HEK293 (cell line): Measurements from ENCODE around the gene RAD50.

Source experiments
- CTCF ChIA-PET: fragments of 350-600 bp; formaldehyde crosslinking; extraction: SDS; loops from one replicate; lab custom pipeline; 2021; ENCODE audit warnings: antibody characterized with exemption; lab: Yijun Ruan, JAX
- POLR2A ChIA-PET: fragments of 300-600 bp; formaldehyde crosslinking; extraction: SDS; loops from one replicate; lab custom pipeline; 2020; ENCODE audit warnings: antibody characterized with exemption, inconsistent platforms; lab: Yijun Ruan, JAX
- H3K27ac ChIP-seq: fragments of 200-500 bp; sonication (Bioruptor generic); 2 replicates; pipeline ENCODE4 v1.5.1; 2014; ENCODE audit warnings: low read depth, low read length, control low read depth, inconsistent platforms; ENCODE audit errors: extremely low read depth
- H3K36me3 ChIP-seq, 2 experiments: fragments of 200-500 bp in 1 of 2; sonication (Bioruptor generic) in 1 of 2; 1 replicate in 1 of 2; 2 replicates in 1 of 2; pipeline ENCODE4 v1.5.1; 2014 to 2017; ENCODE audit warnings: inconsistent platforms in 2 of 2, low read length in 2 of 2; ENCODE audit not compliant: control insufficient read depth in 2 of 2, insufficient read depth in 1 of 2
- H3K4me1 ChIP-seq: fragments of 200-500 bp; sonication (Bioruptor generic); 2 replicates; pipeline ENCODE4 v1.5.1; 2014; ENCODE audit warnings: mild to moderate bottlenecking, low read length, inconsistent platforms; ENCODE audit not compliant: control insufficient read depth, insufficient read depth
- H3K4me3 ChIP-seq: 2 replicates; pipeline ENCODE4 v1.5.1; 2011; ENCODE audit warnings: low read depth, mild to moderate bottlenecking, control low read depth, low read length, moderate library complexity
- H3K9me3 ChIP-seq: fragments of 200-500 bp; sonication (Bioruptor generic); 2 replicates; pipeline ENCODE4 v1.5.1; 2014; ENCODE audit warnings: low read depth, low read length, inconsistent platforms; ENCODE audit not compliant: control insufficient read depth, insufficient read depth
- CTCF ChIP-seq: fragments of 450-650 bp; formaldehyde crosslinking; IDR thresholded peaks from 2 replicates; pipeline ENCODE4 v1.5.1; 2016; ENCODE audit warnings: missing biosample characterization, missing genetic modification characterization
- HOXC10 ChIP-seq: sonication (generic); formaldehyde crosslinking; IDR thresholded peaks from 2 replicates; pipeline ENCODE4 v1.8.1; 2023; ENCODE audit warnings: mild to moderate bottlenecking, missing genetic modification reagents
- KLF16 ChIP-seq: fragments of 450-650 bp; formaldehyde crosslinking; IDR thresholded peaks from 2 replicates; pipeline ENCODE4 v1.5.1; 2017; ENCODE audit warnings: missing biosample characterization, missing genetic modification characterization
- KLF17 ChIP-seq: fragments of 450-650 bp; formaldehyde crosslinking; IDR thresholded peaks from 2 replicates; pipeline ENCODE4 v1.5.1; 2016; ENCODE audit warnings: missing biosample characterization, missing genetic modification characterization
- PRDM10 ChIP-seq: fragments of 450-650 bp; formaldehyde crosslinking; IDR thresholded peaks from 2 replicates; pipeline ENCODE4 v1.5.1; 2016; ENCODE audit warnings: missing biosample characterization, missing genetic modification characterization
- SCRT2 ChIP-seq: fragments of 450-650 bp; formaldehyde crosslinking; IDR thresholded peaks from 2 replicates; pipeline ENCODE4 v1.5.1; 2016; ENCODE audit warnings: missing biosample characterization, missing genetic modification characterization
- ZBTB17 ChIP-seq: fragments of 450-650 bp; formaldehyde crosslinking; IDR thresholded peaks from 2 replicates; pipeline ENCODE4 v1.5.1; 2016; ENCODE audit warnings: missing biosample characterization, missing genetic modification characterization
- ZNF121 ChIP-seq: fragments of 450-650 bp; formaldehyde crosslinking; IDR thresholded peaks from 2 replicates; pipeline ENCODE4 v1.5.1; 2016; ENCODE audit warnings: missing biosample characterization, missing genetic modification characterization
- ZNF138 ChIP-seq: fragments of 450-650 bp; formaldehyde crosslinking; IDR thresholded peaks from 2 replicates; pipeline ENCODE4 v1.5.1; 2016; ENCODE audit warnings: missing biosample characterization, missing genetic modification characterization, borderline replicate concordance
- ZNF140 ChIP-seq: fragments of 450-650 bp; formaldehyde crosslinking; IDR thresholded peaks from 2 replicates; pipeline ENCODE4 v1.5.1; 2016; ENCODE audit warnings: missing biosample characterization, missing genetic modification characterization
- ZNF23 ChIP-seq: fragments of 450-650 bp; formaldehyde crosslinking; IDR thresholded peaks from 2 replicates; pipeline ENCODE4 v1.5.1; 2016; ENCODE audit warnings: missing biosample characterization, missing genetic modification characterization, borderline replicate concordance
- ZNF292 ChIP-seq: fragments of 450-650 bp; formaldehyde crosslinking; IDR thresholded peaks from 2 replicates; pipeline ENCODE4 v1.5.1; 2016; ENCODE audit warnings: low read depth, missing biosample characterization, missing genetic modification characterization, borderline replicate concordance
- ZNF362 ChIP-seq: fragments of 450-650 bp; formaldehyde crosslinking; IDR thresholded peaks from 2 replicates; pipeline ENCODE4 v1.5.1; 2016; ENCODE audit warnings: missing biosample characterization, missing genetic modification characterization
- ZNF37A ChIP-seq: fragments of 450-650 bp; IDR thresholded peaks from 2 replicates; pipeline ENCODE4 v1.5.1; 2018; ENCODE audit warnings: missing biosample characterization, missing genetic modification characterization
- ZNF394 ChIP-seq: fragments of 450-650 bp; formaldehyde crosslinking; IDR thresholded peaks from 2 replicates; pipeline ENCODE4 v1.5.1; 2016; ENCODE audit warnings: missing biosample characterization, missing genetic modification characterization, mild to moderate bottlenecking, moderate library complexity, borderline replicate concordance
- ZNF398 ChIP-seq: fragments of 450-650 bp; formaldehyde crosslinking; IDR thresholded peaks from 2 replicates; pipeline ENCODE4 v1.5.1; 2017; ENCODE audit warnings: missing biosample characterization, missing genetic modification characterization
- ZNF521 ChIP-seq: fragments of 450-650 bp; formaldehyde crosslinking; IDR thresholded peaks from 2 replicates; pipeline ENCODE4 v1.5.1; 2017; ENCODE audit warnings: missing biosample characterization, mild to moderate bottlenecking, missing genetic modification characterization
- ZNF585B ChIP-seq: fragments of 450-650 bp; formaldehyde crosslinking; IDR thresholded peaks from 2 replicates; pipeline ENCODE4 v1.5.1; 2016; ENCODE audit warnings: missing biosample characterization, missing genetic modification characterization
- ZNF626 ChIP-seq: fragments of 450-650 bp; sonication (Bioruptor Pico); formaldehyde crosslinking; IDR thresholded peaks from 2 replicates; pipeline ENCODE4 v1.5.1; 2018; ENCODE audit warnings: missing biosample characterization, missing genetic modification characterization, inconsistent platforms
- ZNF768 ChIP-seq: fragments of 450-650 bp; formaldehyde crosslinking; IDR thresholded peaks from 2 replicates; pipeline ENCODE4 v1.5.1; 2018; ENCODE audit warnings: missing biosample characterization, mild to moderate bottlenecking, missing genetic modification characterization
- ZNF792 ChIP-seq: fragments of 450-650 bp; formaldehyde crosslinking; IDR thresholded peaks from 2 replicates; pipeline ENCODE4 v1.5.1; 2016; ENCODE audit warnings: missing biosample characterization, missing genetic modification characterization
- TF ChIP-seq, protein P1 (sequence below): fragments of 450-650 bp; formaldehyde crosslinking; IDR thresholded peaks from 2 replicates; pipeline ENCODE4 v1.5.1; 2016; ENCODE audit warnings: missing biosample characterization, missing genetic modification characterization

RAD50 gene

DNA sequence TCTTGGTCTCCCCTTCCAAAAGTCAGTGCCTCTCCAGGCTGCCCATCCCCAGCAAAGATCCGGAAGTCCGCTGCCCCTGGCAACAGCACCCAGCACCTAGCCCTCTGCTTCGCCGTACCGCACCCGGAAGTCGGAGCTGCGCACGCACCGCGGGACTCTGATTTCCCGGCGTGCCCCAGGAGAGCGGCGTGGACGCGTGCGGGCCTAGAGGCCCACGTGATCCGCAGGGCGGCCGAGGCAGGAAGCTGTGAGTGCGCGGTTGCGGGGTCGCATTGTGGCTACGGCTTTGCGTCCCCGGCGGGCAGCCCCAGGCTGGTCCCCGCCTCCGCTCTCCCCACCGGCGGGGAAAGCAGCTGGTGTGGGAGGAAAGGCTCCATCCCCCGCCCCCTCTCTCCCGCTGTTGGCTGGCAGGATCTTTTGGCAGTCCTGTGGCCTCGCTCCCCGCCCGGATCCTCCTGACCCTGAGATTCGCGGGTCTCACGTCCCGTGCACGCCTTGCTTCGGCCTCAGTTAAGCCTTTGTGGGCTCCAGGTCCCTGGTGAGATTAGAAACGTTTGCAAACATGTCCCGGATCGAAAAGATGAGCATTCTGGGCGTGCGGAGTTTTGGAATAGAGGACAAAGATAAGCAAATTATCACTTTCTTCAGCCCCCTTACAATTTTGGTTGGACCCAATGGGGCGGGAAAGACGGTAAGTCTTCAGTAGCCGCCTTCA is at the start of gene RAD50:
Gene RAD50, plus strand, starts transcription at position 215 of the 715 bp plus-strand sequence. Its CDS starts 348 bp downstream, at position 563.
- Histone ChIP-seq H3K9me3 (no peaks in the 10 kb centered on the region), H3K4me3 (peak within 1 kb of the TSS; percentile 77), H3K36me3 (peaks cover 16 to 25% of the 10 kb centered on the region in 2 experiments), H3K4me1 (peaks cover 2% of the 10 kb centered on the region; the same call in 1 of the 2 replicates), H3K27ac (peak within 1 kb of the TSS; percentile 64)
- POLR2A ChIA-PET: interaction anchor here (1.0 to 1.9 kb wide), 3 partner anchors 14 to 258 kb away, joined by 3 to 8 read pairs (median 3); no protein-coding TSS in a partner anchor
- CTCF ChIA-PET: interaction anchor here (0.6 kb wide), 2 partner anchors 19 to 796 kb away, joined by 6 read pairs; no protein-coding TSS in a partner anchor
- TF ChIP-seq KLF16 (tag by site-specific recombination) (peak; percentile 61; the same call in 1 of the 2 replicates), ZNF23 (no peak), CTCF (tag by site-specific recombination) (no peak), SCRT2 (tag by site-specific recombination) (no peak), ZNF362 (tag by site-specific recombination) (no peak), HOXC10 (CRISPR knock-in tag) (no peak), ZNF626 (tag by site-specific recombination) (no peak), PRDM10 (tag by site-specific recombination) (peak; percentile 92), KLF17 (tag by site-specific recombination) (peak; percentile 32), ZNF37A (tag by site-specific recombination) (no peak), ZNF292 (tag by site-specific recombination) (no peak), ZNF792 (tag by site-specific recombination) (no peak; the same call in 1 of the 2 replicates), ZNF585B (no peak), ZNF398 (peak; percentile 64; the same call in 1 of the 2 replicates), ZNF140 (tag by site-specific recombination) (no peak), ZNF394 (tag by site-specific recombination) (0 out of 2 replicates have a peak, but pooled peaks have one; percentile 61), ZNF121 (no peak), ZBTB17 (tag by site-specific recombination) (peak; percentile 82), ZNF138 (tag by site-specific recombination) (no peak), ZNF768 (no peak), ZNF521 (tag by site-specific recombination) (no peak)
- TF ChIP-seq, protein P1, sequence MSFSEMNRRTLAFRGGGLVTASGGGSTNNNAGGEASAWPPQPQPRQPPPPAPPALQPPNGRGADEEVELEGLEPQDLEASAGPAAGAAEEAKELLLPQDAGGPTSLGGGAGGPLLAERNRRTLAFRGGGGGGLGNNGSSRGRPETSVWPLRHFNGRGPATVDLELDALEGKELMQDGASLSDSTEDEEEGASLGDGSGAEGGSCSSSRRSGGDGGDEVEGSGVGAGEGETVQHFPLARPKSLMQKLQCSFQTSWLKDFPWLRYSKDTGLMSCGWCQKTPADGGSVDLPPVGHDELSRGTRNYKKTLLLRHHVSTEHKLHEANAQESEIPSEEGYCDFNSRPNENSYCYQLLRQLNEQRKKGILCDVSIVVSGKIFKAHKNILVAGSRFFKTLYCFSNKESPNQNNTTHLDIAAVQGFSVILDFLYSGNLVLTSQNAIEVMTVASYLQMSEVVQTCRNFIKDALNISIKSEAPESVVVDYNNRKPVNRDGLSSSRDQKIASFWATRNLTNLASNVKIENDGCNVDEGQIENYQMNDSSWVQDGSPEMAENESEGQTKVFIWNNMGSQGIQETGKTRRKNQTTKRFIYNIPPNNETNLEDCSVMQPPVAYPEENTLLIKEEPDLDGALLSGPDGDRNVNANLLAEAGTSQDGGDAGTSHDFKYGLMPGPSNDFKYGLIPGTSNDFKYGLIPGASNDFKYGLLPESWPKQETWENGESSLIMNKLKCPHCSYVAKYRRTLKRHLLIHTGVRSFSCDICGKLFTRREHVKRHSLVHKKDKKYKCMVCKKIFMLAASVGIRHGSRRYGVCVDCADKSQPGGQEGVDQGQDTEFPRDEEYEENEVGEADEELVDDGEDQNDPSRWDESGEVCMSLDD (tag by site-specific recombination): peak; percentile 80
